CD4-positive, alpha-beta T cell treated with Interleukin-15 for 1 hour (primary cell): ENCODE results near the gene KLHL29.

ENCODE experiments used
- DNase-seq: peaks from one replicate; pipeline ENCODE4 v3.0.0-alpha.2; 2020

KLHL29 gene

DNA sequence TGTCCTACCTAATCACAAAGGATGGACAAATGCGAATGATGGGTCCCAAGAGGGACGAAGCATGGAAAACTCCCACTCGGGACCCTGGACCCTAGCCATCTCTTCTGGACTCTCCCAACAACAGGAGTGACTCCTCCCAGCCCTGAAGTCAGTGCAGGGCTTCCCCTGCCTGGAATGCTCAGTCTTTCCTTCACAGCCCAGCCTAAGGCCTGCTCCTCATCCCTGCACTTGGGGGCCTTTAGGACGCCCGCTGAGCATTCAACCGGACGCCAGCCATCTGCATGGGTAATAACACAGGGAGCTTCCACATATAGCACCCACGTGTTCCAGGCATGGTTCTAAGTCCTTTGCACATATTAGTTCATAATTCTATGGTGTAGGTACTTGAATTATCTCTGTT is 237.5 kb downstream of the KLHL29 start:
- no peak for DNase-seq

DNA sequence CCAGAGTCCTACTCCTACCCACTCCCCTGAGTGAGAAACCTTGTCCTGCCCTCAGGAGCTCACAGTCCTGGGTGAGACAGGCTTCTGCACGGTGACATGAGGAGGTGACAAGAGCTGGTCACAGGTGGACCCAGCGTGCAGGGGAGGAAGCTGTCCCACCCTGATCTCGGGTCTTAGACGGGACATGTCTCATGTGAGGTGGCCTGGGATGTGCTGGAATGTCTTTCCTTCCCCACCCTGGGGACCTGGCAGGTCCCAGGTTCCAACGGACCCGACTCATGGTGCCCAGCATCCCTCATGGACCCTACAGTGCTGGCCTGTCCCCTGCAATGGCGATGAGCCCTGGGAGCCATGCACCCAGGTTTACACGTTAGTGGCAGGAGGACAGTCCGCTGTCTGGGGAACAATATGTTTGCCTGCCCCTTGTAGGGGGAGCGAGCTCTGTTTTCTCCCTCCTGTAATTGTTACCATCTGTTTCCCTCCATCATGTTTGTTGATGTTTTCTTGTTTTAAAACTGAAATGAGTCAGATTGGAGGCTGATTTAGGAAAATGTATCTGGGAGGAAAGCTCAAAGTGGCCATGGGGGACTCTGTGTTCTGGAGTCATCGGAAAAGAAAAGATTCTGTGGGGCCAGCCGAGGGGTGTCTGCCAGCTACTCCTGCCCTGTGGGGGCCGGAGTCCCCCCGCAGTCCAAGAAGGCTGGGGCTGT is 238.1 kb downstream of the KLHL29 start:
- no peak for DNase-seq

DNA sequence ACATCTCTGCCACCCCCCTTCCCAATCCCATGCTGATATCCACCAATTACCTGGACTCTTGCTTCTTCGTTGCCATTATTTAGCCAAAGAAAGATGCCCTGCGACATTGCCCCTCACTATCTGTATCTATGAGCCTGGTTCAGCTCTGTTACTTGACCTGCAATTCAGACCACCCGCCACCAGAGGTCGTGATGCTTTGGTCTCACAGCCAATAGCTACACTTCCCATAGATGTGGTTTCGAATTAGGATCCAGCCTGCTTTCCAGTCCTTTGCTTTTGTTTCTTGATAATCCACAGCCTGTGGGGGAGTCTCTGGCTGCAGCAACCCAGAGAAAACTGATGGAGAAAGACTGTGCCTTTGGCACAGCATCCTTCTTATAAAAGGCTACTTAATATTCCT is 239.4 kb downstream of the KLHL29 start:
- DNase-seq = no peak

DNA sequence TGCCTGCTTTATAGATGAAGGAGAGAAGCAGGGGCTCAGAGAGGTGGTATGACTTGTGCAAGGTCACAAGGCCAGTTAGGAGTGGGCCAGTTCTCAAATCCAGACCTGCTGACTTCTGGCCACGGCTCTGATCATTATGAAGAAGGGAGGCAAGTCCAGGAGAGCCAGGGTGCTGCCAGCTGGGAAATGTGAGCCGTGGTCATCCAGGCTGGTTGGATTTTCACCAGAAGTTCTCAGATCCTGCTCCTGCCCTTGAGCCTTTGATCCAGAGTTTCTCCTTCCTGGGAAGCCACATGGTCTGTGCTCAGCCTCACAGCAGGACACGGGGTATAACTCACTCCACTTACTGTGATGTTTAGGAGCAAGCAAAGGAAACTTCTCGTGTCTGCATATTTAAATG is 239.9 kb downstream of the KLHL29 start:
- no peak for DNase-seq

DNA sequence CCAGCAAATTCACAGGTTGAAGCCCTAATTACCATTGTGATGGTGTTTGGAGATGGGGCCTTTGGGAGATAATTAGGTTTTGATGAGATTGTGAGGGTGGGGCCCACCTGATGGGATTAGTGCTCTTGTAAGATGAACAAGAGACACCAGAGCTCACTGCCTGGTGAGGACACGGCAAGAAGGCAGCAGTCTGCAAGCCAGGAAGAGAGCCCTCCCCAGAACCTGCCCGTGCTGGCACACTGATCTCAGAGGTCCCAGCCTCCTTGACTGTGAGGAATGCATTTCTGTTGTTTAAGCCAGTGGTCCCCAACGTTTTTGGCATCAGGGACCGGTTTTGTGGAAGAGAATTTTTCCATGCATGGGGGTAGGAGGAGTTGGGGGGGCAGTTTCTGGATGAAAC is 240.7 kb downstream of the KLHL29 start:
- no peak for DNase-seq

DNA sequence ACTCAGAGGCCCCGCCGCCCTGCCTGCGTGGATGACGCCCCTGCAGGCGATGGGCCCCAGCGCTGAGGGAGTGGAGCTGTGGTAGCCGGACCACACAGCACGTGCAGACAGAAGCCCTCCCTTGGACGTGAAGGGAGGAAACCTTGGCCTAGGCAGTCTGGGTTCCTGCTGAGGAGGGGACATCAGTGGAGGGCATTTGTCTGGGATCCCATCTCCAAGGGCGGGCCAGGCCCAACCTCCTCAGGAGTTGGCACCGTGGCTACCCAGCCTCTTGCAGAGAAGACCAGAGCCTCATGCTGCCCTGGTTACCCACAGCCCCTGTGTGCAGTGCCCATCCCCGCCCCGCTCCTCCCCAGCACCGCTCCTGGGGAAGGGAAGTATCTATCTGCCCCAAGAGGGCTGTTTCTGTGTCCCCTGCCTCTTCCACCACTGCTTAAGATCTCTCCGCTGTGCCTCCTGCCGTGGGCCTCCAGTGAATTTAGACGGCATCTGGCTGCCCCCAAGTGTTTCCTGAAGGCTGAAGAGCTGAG is 241.8 kb downstream of the KLHL29 start:
- DNase-seq = no peak

DNA sequence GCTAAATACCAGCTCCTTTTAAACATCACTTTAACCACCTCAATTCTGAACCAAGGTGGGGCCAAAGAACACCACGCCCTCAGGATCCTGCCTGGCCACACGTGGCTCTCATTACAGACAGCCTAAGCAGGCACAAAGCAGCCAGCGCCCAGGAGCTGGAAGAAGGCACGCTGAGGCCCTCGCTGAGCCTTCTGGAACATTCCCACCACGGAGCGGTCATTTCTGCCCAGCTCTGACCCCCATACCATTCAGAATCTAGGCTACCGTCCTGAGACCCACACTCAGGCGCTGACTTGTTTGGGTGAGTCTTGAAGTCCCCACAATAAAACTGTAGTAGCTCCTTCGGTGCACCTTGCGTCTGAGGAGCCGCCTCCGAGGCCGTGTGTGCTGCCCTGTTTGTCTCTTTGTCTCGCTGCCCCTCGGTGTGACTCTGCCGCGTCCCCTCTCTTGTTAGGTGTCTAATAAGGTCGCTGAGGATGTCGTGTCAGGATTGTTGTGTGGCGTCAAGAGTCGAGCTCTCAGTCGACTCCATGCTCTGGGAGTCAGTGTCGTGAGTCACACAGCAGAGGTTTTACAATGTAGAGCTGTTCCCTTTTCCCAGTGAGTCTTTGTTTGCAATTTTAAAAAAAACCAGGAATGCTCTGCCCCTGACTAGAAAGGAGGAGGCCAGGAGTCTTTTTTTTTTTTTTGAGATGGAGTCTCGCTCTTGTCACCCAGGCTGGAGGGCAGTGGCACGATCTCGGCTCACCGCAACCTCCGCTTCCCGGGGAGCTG is 242.4 kb downstream of the KLHL29 start:
- DNase-seq = no peak

DNA sequence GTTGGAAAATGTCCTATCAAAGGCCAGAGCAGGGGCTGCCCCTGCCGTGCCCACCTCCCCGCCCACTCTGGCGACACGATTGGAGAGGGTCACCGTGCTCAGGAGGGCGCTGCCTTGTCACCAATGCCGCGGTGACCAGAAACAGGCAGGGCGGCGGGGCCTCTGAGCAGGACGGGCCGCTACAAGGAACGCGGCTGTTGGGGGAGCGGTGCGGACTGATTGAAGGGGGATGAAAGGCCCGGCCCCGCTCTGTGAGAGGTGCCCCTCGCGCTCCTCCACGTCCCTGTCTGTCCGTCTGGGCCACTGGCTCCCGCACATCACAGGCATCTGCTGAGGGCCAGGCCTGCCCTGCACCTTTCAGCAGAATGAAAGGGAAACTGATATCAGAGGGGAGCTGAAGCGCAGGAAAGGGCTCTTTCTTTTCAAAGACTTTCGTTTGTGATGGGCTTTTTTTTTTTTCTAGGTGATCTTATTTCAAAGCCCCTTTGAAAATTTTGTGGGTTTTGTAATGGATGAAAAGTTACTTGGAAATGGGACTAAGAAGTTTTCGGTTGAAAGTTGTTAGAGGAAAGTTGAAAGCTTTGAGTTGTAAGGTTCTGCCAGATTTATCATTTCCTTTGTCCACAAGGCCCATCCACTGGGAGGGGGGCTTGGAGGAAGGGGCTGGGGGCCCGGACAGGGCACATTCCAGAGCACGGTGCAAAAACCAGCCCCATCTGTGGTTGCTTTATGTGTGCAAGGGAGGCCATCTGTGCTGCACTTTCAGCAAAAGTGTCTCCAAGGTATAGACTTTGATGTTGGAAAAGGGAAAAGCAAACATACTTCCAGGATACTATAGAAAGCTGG is 244.2 kb downstream of the KLHL29 start:
- DNase-seq = no peak

DNA sequence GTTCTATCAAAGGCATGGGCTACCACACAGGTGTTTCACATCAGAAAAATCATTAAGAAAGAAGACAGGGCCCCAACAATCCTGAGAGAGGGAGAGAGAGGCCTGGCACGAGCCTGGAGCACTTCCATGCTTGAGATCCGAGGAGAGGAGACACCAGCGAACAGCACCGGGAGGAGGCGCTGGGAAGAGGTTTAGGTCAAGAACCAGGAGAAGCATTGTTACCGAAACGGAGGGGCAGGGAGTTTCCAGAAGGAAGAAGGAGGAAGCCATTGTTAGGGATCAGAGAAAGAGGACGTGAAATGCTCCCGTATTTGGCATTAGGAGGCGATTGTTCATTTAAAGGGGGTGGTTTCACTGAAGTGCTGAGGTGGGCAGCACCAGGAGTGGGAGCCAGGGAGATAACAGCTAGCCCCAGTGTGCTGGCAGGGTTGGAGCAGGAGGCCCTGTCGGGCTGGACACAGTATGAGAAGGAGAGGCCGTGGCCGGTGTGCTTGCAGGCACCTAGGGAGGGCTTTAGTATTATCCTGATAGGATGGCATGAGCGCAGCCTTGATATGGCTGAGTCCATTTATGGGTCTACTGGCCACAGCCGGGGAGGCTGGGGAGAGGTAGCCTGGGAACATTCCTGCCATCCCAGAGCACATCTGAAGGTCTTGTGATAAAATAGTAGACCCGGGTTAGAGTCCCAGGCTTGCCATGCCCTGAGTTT is 244.9 kb downstream of the KLHL29 start:
- DNase-seq = no peak

DNA sequence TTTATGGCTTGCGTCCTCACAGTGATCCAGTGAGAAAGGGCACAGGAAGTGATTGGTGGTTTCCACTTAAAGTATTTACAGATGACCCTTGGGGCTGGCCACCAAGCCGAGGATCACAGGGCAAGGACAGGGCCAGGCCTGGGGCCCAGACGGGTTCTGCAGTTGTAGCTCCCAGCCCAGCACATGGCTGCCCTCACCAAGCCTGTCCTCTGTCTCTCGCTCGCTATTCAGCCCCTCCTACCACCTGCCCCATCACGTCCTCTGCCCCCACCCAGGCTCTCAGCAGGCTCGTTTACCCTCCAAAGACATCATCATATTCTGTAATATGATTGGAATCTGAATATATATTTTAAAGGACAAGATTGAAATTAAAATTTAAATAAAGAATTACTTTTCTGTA is 246.0 kb downstream of the KLHL29 start:
- DNase-seq = no peak

DNA sequence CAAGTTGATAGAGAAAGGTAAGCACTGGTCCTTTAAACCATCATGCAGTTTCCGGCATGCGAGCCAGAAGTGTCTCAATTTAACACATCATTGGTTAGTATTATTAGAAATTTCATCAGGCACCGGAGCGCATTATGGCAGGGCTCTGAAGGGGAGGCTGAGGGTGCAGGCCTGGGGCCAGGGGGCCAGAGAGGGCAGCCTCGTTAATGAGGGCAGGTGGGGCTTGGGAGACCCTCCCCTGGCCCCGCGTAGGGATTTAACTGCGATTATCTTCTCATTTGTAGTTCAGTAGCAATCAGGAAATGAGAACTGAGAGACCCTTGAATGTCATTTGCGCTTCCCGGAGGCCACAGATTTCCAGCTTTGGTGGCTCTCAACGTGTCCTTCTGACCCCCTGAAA is 246.4 kb downstream of the KLHL29 start:
- no peak for DNase-seq

DNA sequence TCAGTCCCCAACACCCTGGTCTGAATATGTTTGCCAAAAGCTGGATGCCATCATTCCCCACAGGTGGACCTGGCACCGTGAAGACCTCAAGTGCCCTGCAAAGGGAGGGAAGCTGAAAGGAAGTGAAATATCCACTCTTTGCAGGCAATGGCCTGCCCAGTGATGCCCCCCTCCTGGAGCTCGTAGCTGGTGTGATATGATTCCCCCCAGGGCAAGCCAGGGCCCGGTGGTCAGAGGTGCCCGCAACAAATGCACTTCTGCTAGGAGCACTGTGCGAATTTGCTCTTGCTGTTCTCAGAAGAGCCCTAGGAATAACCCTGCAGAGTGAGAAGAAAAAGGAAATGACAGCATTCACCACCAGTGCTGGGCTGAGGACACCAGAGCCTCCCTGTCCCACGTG is 247.4 kb downstream of the KLHL29 start:
- DNase-seq = no peak

DNA sequence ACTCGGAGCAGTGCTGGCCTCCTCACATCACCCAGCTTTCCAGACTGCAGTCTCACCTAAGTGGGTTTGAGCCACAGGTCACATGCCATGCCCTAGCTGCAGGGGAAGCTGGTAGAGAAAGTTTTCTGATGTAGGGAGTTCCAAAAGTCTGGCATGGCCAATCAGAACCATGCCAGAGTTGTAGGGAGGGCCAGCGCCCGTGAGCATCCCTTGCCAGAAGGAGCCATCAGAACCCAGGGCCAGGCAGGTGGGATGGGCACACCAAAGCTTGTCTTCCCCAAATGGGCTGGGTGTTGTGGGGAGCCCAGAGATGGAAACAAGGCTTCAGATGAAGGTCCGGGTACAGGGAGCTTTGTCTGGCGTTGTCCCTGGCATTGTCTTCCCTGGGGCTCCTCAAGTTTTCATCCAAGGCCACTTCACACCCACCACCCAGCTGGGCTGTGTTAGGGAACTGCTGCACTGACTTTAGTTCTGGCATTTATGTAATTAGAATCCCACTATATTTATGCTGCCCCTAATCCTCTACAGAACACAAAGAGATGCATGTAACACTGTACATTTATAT is 247.9 kb downstream of the KLHL29 start:
- no peak for DNase-seq

DNA sequence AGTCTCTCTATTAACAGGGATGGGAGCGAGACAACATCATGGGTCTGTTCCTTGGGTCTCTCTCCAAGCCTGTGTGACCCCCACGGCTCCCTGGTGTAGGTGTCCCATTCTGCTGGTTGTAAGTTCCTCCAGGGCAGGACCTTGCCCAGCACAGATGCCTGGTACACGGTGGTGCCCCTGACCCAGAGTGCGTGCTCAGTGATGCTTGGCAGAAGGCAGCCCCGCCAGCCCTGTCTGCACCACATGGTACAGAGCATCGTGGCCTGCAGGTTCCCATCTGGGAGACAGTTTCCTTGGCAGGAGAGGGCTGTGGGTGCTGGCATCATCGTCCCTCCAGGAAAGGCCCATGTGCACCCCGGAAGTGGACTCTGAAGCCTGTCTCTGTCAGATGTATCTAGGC is 249.0 kb downstream of the KLHL29 start:
- DNase-seq = no peak

DNA sequence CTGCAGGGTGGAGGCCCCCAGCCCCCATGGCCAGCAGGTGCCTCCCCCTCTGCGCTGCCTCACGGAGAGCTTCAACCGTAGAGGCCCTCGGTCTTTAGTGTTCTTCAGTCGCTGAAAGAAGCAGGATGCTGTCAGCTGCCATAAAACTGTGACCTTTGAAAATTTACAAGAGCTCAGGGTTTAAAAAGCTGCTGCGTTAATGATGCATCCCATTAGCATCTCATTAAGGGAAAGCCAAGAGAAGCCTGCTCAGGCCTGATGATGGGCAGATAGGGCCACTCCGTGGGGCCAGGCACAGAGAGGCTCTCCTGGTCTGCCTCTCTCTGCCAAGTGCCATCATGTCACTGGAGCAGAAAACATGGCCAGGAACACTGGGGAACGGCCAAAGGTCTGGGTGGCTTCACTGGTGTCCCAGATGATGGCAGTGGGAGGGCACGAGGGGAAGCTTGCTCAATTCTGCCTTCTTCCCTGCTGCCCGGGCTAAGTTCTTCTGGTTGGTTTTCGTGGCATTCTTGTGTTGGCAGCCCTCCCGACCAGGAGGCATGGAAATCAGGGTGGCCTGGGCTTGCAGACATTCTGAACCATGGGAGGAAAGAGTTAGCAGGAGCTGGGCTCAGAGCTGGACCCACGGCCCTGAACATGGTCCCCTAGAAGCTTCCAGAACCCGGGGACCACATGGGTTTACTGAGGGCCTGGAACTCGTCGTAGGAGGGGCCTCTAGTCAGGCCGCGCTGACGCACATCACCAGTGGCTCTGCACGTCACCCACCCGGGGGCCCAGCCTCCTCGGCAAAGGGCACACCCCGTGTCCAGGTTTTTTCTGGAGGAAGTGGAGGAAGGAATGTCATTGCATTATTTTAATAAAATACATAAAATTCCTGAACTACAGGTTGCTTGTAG is 250.7 kb downstream of the KLHL29 start:
- DNase-seq = no peak

DNA sequence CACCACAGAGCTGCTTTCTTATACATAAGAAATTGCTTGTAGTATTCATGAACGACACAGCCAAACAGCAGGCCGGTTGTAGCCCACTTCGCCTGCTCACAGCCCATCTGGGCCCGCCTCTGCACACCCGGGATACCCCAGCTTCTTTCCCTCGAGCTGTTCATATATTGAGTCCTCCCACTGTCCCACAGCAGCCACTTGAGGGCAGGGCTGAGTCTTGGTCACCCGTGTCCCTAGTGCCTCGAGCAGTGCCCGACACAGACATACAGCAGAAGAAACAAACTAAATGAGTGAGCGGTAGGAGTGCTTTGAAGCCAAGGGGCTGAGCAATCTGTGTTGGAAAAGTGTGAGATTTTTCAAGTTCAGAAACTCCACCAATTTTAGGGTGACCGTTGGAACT is 251.4 kb downstream of the KLHL29 start:
- no peak for DNase-seq

DNA sequence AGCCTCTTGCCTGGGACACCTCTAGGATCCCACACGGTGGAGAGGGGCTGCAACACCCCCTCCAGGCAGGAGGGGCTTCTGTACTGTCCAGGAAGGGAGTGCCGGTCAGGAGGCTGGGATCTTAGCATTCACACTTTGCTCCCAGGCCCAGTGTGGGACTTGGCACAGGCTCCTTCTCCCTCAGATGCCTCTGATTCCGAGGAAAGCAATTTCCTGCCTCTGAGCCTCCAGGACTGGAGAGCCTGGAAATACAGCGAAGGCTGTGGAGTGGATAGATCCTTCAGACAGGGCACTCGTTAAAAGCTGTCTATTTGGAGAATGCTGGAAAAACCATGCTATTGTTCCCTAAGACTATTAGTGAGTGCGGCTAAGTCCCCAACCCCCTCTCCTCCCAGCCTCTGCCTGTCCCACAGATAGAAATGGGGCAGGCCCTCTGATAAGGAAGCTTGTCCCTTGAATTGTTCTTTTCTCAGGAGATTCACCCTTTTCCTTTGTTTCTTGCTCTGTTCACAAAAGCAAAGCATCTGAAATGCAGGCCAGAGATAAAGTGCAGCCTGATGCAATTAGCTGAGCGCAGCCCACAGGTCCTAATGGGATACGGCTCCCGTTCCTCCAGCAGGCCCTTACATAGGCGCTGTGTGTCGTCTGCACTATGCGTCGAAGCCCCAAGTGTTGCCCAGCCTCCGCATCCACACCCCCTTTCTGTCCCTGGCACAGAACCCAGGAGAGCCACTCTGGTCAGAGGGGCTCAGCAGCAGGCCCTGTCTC is 252.2 kb downstream of the KLHL29 start:
- DNase-seq = no peak

DNA sequence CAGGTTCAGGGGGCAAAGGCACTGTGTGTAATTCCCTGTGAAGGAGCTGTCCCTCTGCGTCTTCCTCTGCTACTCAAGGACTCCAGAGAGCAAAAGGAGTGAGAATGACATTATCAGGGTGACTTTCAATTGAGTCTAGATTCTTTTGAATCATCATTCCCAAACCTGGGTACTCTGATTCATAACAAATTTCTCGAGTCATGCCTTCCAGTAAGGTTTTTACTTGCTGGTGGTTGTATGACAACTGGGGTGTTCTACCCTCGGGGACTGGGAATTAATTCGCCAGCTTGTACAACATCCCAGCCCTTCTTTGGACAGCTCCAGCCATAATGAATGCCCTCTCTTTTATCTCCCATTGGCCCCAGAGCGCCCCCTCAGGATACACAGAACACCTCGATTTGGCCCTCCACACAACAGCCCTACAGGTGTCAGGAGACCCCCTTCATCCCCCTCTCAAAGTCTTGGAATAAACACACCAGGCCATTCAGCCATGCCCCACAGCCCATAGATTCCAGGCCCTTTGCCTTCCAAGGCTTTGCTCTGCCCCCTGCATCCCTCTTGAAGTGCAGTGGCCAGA is 254.5 kb downstream of the KLHL29 start:
- DNase-seq = no peak

DNA sequence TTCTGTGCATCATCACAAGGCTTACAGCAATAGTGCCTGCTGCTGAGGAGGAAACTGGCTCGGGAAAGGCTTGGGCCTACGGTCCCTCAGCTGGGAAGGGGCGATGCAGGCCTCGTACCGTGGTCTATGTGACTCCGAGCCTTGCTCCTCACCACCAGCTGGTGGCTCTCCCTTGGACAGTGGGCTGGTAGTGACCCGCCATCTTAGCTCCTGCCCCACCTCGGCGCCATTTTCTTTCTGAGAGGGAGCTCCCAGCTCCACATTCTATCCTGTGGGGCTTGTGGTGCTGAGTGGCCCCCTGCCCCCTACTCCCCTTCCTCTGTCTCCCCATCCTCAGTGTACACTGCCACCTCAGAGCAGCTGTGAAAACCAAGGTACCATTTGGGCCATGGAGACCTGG is 255.7 kb downstream of the KLHL29 start:
- no peak for DNase-seq

DNA sequence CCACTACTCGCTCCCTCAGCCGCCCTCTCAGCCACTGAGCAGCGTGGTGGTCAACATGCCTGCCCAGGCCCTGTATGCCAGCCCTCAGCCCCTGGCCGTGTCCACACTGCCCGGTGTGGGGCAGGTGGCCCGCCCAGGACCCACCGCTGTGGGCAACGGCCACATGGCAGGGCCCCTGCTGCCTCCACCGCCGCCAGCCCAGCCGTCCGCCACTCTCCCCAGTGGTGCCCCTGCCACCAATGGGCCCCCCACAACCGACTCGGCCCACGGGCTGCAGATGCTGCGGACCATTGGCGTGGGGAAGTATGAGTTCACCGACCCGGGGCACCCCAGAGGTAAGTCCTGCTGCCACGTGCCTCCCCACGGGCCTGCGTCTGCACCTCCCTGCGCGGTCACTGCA is 257.5 kb downstream of the KLHL29 start:
- DNase-seq = no peak
